Epithelial cell of esophagus (primary cell): ENCODE results near the gene WDFY1.

ENCODE experiments used
- DNase-seq: peaks from one replicate; pipeline ENCODE4 v3.0.0; 2010; ENCODE audit warnings: low read depth
- H3K4me3 ChIP-seq: 2 replicates; pipeline ENCODE4 v1.5.1; 2011; ENCODE audit warnings: mild to moderate bottlenecking, low read length, control low read depth
- CTCF ChIP-seq: IDR thresholded peaks from 2 replicates; pipeline ENCODE4 v1.5.1; 2011; ENCODE audit warnings: low read depth, mild to moderate bottlenecking, low read length, control low read depth, inconsistent platforms; ENCODE audit not compliant: insufficient read depth; ENCODE audit errors: missing control alignments

The WDFY1 gene

GRCh38 chr2:223832241-223832903, 112.8 kb downstream of the WDFY1 start:
- no peak for TF ChIP-seq CTCF
- H3K4me3 ChIP-seq: no peak overlapping the region
- DNase-seq: no peak

- H3K4me3 ChIP-seq: no peak overlapping the region
- DNase-seq: no peak
- TF ChIP-seq CTCF: no peak
These were observed 116.0 kb downstream of the WDFY1 start for GRCh38 chr2:223829128-223829527.

- no peak for TF ChIP-seq CTCF
- H3K4me3 ChIP-seq: no peak overlapping the region
- no peak for DNase-seq
These were observed 116.8 kb downstream of the WDFY1 start for GRCh38 chr2:223828314-223828713.

GRCh38 chr2:223826995-223827394, 118.1 kb downstream of the WDFY1 start:
- DNase-seq: no peak
- H3K4me3 ChIP-seq: no peak overlapping the region
- no peak for TF ChIP-seq CTCF
